Thymus (tissue), 11 donors: Measurements from ENCODE around the gene CEACAM1. TPM values are rescaled to one million over a fixed set of nuclear protein-coding genes. Genes with fewer than 3 reads are reported as not detected.
"Not testable (repeated sequence)": the region's sequence is repeated elsewhere in the genome, so short reads cannot be mapped to it uniquely, and the experiment has no call there.

Experiments used
- DNase-seq, 9 donors: peaks; one replicate each; pipeline ENCODE4 v3.0.0-alpha.2; 2013; ENCODE audit warnings: low spot score in 9 of 9, low read depth in 6 of 9, missing footprints in 1 of 9
- H3K27ac ChIP-seq, 2 donors: one replicate each; pipeline ENCODE4 v1.5.1; 2013; ENCODE audit warnings: control low read depth in 1 of 2, low read depth in 1 of 2, low read length in 1 of 2, mild to moderate bottlenecking in 1 of 2, moderate library complexity in 1 of 2
- H3K27me3 ChIP-seq, 2 donors: one replicate each; pipeline ENCODE4 v1.5.1; 2013; ENCODE audit warnings: low read length in 1 of 2; ENCODE audit not compliant: control insufficient read depth in 2 of 2, insufficient read depth in 1 of 2
- H3K36me3 ChIP-seq, 2 donors: one replicate each; pipeline ENCODE4 v1.5.1; 2013; ENCODE audit warnings: low read length in 1 of 2, mild to moderate bottlenecking in 1 of 2, moderate library complexity in 1 of 2; ENCODE audit not compliant: control insufficient read depth in 2 of 2, insufficient read depth in 2 of 2
- H3K4me1 ChIP-seq, 2 donors: one replicate each; pipeline ENCODE4 v1.5.1; 2013; ENCODE audit warnings: low read length in 2 of 2; ENCODE audit not compliant: control insufficient read depth in 2 of 2, insufficient read depth in 2 of 2
- H3K4me3 ChIP-seq, 2 donors: one replicate each; pipeline ENCODE4 v1.5.1; 2013; ENCODE audit warnings: low read length in 2 of 2, control low read depth in 1 of 2, mild to moderate bottlenecking in 1 of 2
- H3K9me3 ChIP-seq, 2 donors: one replicate each; pipeline ENCODE4 v1.5.1; 2013; ENCODE audit warnings: low read length in 1 of 2, mild to moderate bottlenecking in 1 of 2; ENCODE audit not compliant: control insufficient read depth in 2 of 2, insufficient read depth in 1 of 2
- WGBS: extraction: QIAGEN DNeasy Blood & Tissue Kit; methylation state at CpG from one replicate; pipeline ENCODE4 v1.1.7; 2013; 5-methylcytosine and 5-hydroxymethylcytosine counted together
- polyA plus RNA-seq: library from polyadenylated mRNA; stranded (reverse); fragments of 200-250 nt; gene quantifications from one replicate; pipeline ENCODE4 v1.2.3, GENCODE V29; 2013
- total RNA-seq: library from RNA; stranded (reverse); fragments of 120-200 nt; gene quantifications from one replicate; pipeline ENCODE4 v1.2.4, GENCODE V29; 2013
- donor health status: healthy.

The CEACAM1 gene
- total and polyA plus RNA-seq, 2 donors, result 1.3 to 2.0 TPM

DNA sequence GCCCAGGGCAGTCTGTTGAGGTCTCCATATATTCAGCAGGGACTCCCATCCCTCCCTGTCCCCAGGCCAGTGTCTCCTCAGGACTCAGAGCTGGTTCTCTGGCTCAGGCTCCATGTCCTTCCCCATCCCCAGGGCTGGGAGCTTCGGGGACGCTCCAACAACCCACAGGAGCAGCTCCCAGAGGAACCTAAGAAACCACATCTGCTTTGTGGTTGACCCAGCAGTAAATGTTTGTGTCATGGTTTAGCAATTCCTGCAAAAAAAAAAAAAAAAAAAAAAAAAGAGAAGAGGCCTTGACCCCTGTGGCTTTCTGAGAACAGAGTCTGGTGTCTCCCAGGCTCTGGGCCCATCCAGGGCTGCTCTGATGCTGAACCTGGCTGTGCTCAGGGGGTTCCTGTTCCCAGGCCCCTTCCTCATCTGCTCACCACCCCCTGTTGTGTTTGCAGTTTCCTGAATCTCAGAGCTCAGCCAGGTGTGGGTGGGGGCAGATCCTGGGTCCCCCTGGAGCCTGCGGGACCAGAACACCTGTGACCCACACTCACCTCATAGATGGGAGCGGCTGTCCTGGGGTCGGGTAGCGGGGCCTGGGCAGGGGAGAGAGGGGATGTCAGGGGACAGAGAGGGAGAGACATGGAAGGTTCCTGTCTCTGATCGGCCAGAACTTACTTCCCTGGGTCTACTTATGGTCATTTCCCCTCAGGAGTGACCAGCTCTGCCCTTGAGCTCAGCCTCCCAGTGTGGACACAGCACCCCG is 25.2 kb upstream of the CEACAM1 start:
- no peaks in the 10 kb centered on the region for H3K9me3 ChIP-seq
- H3K36me3 ChIP-seq, result no peaks in the 10 kb centered on the region
- H3K4me1 ChIP-seq, result no peaks in the 10 kb centered on the region
- no peak overlapping the region for H3K27ac ChIP-seq
- H3K4me3 ChIP-seq, result no peak overlapping the region
- H3K27me3 ChIP-seq, result peaks cover 0 to 8% of the 10 kb centered on the region in 2 donors
- 55% methylated on average over 8 of the region's 8 CpGs for WGBS
- DNase-seq, result peak in 1 of 9 donors; percentile 10

- H3K36me3 ChIP-seq, result no peaks in the 10 kb centered on the region
- 92% methylated on average over 8 of the region's 8 CpGs for WGBS
- H3K27ac ChIP-seq, result no peak overlapping the region
- no peaks in the 10 kb centered on the region for H3K4me1 ChIP-seq
- H3K9me3 ChIP-seq, result no peaks in the 10 kb centered on the region
- H3K4me3 ChIP-seq, result no peak overlapping the region
- no peak for DNase-seq
- H3K27me3 ChIP-seq, result peaks cover 0 to 8% of the 10 kb centered on the region in 2 donors
Measured at GRCh38 chr19:42552086-42553065, 24.1 kb upstream of the CEACAM1 start.

DNA sequence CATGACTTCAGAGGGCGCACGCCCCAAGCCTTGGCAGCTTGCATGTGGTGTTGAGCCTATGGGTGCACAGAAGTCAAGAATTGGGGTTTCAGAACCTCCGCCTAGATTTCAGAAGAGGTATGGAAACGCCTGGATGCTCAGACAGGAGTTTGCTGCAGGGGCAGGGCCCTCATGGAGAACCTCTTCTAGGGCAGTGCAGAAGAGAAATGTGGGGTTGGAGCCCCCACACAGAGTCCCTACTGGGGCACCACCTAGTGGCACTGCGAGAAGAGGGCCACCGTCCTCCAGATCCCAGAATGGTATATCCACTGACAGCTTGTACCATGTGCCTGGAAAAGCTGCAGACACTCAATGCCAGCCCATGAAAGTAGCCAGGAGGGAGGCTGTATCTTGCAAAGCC is 22.2 kb upstream of the CEACAM1 start:
- not testable (repeated sequence) for H3K27me3 ChIP-seq, H3K9me3 ChIP-seq, H3K4me1 ChIP-seq, DNase-seq, H3K4me3 ChIP-seq, H3K27ac ChIP-seq, H3K36me3 ChIP-seq
- 95% methylated on average over 6 of the region's 6 CpGs for WGBS

DNA sequence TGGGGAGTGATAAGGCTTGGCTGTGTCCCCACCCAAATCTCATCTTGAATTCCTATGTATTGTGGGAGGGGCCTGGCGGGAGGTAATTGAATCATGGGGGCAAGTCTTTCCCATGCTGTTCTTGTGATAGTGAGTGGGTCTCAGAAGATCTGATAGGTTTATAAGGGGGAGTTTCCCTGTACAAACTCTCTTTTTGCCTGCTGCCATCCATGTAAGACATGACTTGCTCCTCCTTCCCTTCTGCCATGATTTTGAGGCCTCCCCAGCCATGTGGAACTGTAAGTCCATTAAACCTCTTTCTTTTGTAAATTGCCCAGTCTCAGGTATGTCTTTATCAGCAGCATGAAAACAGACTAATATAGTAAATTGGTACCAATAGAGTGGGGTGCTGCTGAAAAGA is 20.8 kb upstream of the CEACAM1 start:
- not testable (repeated sequence) for DNase-seq, H3K27ac ChIP-seq, H3K4me1 ChIP-seq, H3K36me3 ChIP-seq, H3K27me3 ChIP-seq, H3K4me3 ChIP-seq, H3K9me3 ChIP-seq
- 48% methylated on average over 1 of the region's 1 CpG for WGBS

DNA sequence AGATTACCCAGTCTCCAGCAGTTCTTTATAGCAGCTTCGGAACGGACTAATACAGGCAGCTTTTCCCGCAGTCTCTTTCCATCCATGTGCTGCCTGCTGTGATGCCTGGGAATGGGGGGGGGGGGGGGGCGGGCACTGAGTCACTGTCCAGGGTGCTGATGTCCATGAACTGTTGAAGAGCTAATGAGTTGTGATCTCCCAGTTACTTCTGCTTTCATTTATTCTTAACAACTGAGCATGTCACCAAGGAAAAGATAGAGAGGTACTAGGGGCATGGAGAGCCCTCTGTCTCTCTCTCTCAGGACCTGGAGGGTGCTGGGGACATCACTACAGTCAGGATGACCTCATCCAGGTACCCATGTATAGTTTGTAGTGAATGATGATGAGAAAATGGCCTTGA is 20.3 kb upstream of the CEACAM1 start:
- no peaks in the 10 kb centered on the region for H3K27me3 ChIP-seq
- no peaks in the 10 kb centered on the region for H3K4me1 ChIP-seq
- WGBS, result 76% methylated on average over 4 of the region's 4 CpGs
- H3K36me3 ChIP-seq, result no peaks in the 10 kb centered on the region
- H3K27ac ChIP-seq, result no peak overlapping the region
- H3K9me3 ChIP-seq, result no peaks in the 10 kb centered on the region
- DNase-seq, result no peak
- H3K4me3 ChIP-seq, result no peak overlapping the region

DNA sequence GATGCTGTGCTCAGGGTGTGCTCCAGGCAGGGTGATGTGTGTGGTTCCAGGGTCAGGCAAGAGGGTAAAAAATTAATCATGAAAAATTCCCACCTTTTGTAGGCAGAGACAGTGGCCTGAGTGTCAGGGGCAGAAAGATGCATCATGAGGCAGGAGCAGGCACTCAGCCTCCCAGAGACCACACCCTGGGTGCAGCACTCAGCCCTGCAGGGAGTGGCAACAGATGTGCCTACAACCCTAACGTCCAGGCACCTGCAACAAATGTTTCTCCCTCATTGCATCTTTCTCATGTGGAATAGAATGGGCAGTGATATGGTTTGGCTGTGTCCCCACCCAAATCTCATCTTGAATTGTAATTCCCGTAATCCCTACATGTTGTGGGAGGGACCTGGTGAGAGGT is 19.6 kb upstream of the CEACAM1 start:
- Histone ChIP-seq H3K36me3 (no peaks in the 10 kb centered on the region), H3K27me3 (no peaks in the 10 kb centered on the region), H3K9me3 (no peaks in the 10 kb centered on the region), H3K4me1 (no peaks in the 10 kb centered on the region), H3K4me3 (no peak overlapping the region), H3K27ac (no peak overlapping the region)
- 71% methylated on average over 2 of the region's 2 CpGs for WGBS
- DNase-seq, result no peak

DNA sequence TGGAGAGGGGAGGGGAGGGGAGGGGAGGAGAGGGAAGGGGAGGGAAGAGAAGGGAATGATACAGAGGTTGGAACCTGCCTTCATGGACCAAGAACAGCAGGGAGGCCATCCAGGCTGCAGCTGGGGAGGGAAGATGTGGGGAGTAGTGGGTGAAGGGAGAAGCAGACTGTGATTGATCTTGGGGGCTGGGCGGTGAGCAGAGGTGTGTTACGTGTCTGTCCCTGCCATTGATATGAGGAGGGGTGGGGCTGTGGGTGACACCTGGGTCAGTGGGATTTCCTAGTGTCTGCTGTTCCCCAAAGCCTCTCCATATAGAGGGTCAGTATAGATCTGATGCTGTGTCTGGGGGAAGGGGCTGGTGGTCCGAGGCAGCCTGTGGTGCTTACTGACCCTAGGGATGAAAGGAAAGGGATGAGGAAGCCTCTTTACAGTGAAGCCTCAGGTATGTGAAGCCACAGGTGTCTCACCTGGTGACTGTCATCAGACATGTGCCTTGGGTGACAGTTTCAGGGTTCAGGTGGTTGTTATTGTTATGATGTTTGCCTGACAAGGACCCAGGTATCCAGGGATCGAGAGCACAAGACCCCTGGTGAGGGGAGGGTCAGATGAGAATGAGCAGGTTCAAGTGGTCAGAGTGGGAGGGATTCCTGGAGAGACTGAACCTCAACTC is 18.7 kb upstream of the CEACAM1 start:
- Histone ChIP-seq H3K27ac (no peak overlapping the region), H3K4me3 (no peak overlapping the region), H3K27me3 (no peaks in the 10 kb centered on the region), H3K36me3 (no peaks in the 10 kb centered on the region), H3K9me3 (no peaks in the 10 kb centered on the region), H3K4me1 (no peaks in the 10 kb centered on the region)
- DNase-seq, result no peak
- 98% methylated on average over 4 of the region's 4 CpGs for WGBS

- WGBS, result 96% methylated on average over 4 of the region's 4 CpGs
- Histone ChIP-seq H3K9me3 (no peaks in the 10 kb centered on the region), H3K27ac (no peak overlapping the region), H3K36me3 (no peaks in the 10 kb centered on the region), H3K27me3 (no peaks in the 10 kb centered on the region), H3K4me3 (no peak overlapping the region), H3K4me1 (no peaks in the 10 kb centered on the region)
- DNase-seq, result no peak
Measured at GRCh38 chr19:42544146-42544545, 15.9 kb upstream of the CEACAM1 start.

DNA sequence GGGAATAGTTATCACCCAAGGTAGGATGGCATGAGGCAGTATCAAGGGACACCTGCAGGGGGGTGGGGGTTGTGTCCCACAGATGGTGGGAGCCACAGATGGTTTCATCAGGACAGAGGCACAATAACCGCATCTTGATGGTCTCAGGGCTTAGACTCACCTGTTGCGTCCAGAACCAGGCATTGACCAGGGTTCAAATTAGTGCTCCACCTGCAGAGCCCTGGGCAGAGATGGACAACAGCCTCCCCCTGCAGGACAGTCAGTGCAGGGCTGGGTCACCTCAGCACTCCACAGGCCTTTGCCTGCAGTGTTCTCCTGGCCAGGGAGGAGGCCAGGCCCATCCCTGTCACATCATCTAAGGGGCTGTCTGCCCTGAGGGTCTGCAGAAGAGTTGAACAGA is 14.5 kb upstream of the CEACAM1 start:
- Histone ChIP-seq H3K27ac (no peak overlapping the region), H3K9me3 (no peaks in the 10 kb centered on the region), H3K4me3 (no peak overlapping the region), H3K36me3 (no peaks in the 10 kb centered on the region), H3K4me1 (no peaks in the 10 kb centered on the region), H3K27me3 (no peaks in the 10 kb centered on the region)
- no peak for DNase-seq
- 99% methylated on average over 2 of the region's 2 CpGs for WGBS
